Measurements from ENCODE around the gene DYSF.

DNA sequence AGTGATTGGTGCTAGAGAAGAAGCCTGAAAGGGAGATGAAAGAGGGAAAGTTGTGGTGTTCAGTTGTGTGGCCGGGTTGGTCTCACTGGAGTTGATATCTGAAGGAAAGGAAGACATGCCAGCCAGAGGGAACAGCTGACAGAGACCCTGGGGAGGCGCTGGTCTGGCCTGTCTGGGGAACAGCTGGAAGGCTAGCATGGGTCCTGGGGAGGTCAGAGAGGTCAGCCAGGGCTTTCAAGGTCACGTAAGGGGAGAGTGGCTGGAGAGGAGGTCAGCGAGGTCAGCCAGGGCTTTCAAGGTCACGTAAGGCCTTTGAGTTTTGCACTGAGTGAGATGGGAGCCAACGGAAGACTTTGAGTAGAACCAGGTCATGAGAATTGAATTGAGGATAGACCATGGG is 11.0 kb downstream of the DYSF start:
- TF ChIP-seq GATA2 (IDR thresholded peaks at IDR 0.05; ENCODE audit: low read depth, low read length) (no peak), GATA3 (IDR thresholded peaks at IDR 0.05; ENCODE audit: low read depth, low read length) (no peak)

Measured in SH-SY5Y (cell line).